Suppressor macrophage treated with lipopolysaccharide for 4 hours (primary cell): Measurements from ENCODE around the gene TOR1B.
"Not testable (repeated sequence)": the region's sequence is repeated elsewhere in the genome, so short reads cannot be mapped to it uniquely, and the experiment has no call there.

Experiments
- DNase-seq: peaks from one replicate; pipeline ENCODE4 v3.0.0-alpha.2; 2020

Gene TOR1B

DNA sequence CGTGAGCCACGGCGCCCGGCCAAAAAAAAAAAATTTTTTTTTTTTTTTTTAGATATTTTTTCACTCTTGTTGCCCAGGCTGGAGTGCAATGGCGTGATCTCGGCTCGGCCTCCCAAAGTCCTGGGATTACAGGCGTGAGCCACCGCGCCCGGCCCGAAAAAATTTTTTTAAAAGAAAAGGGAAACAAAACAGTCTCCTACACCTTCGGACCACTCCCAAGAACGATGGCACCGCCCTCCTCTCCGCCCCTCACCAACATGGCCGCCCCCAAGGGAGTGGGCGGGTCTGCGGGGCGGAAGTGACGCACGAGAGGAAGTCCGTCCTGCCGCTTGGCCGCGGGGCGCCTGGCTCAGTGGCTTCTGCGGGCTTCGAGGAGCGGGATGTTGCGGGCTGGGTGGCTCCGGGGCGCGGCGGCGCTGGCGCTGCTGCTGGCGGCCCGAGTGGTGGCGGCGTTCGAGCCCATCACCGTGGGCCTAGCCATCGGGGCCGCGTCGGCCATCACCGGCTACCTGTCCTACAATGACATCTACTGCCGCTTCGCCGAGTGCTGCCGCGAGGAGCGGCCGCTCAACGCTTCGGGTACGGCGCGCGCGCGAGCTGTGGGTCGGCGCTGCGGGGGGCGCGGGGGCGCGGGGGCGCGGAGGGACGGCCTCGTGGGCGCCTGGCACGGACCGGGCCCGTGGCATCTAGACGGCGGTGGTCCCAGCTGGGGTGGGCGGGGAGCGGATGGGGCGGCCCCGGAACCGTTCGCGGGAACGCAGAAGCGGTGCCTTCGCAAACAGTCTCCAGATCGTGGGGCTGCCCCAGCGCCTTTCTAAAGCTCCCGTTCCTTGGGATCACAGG is at the start of gene TOR1B:
Gene TOR1B, plus strand, starts transcription at position 352 of the 843 bp plus-strand sequence. Its CDS starts 29 bp downstream, at position 381.
- DNase-seq, result peak; percentile 97

- no peak for DNase-seq
Observed at GRCh38 chr9:129755151-129755550, 47.8 kb upstream of the TOR1B start.

DNA sequence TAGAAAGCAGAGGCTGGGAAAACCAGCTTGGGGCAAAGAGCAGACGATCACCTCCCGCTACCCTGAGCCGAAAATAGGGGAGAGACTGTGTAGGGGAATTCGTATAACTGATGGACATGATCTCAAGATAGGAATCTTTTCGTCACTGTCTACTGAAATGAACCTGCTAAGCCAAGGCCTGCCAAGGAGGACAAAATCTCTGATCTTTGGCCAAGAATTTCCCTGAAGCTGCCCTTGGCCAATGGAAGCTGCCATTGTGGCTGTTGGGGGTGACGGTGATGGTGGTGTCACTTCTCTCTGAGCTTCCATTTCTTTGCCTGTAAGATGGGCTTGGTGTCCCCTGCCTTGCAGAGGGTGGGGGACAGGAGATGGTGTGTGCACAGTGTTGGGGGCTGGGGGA is 46.8 kb upstream of the TOR1B start:
- no peak for DNase-seq

DNA sequence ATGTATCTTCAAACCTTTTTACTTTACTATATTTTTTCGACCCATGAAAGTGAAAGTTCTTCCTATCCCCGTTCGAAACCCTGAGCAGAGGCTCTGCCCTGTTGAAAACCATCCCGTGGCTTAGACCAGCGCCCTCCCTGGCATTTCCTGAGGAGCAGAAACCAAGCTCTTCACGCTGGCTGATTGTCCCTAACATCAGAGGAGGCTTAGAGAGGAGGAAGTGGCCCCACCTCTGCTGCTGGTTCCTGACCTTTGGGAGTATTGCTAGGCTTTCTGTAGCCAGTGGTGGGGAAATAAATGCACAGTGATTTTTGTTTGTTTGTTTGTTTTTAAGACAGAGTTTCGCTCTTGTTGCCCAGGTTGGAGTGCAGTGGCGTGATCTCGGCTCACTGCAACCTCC is 45.9 kb upstream of the TOR1B start:
- DNase-seq, result peak; percentile 89

DNA sequence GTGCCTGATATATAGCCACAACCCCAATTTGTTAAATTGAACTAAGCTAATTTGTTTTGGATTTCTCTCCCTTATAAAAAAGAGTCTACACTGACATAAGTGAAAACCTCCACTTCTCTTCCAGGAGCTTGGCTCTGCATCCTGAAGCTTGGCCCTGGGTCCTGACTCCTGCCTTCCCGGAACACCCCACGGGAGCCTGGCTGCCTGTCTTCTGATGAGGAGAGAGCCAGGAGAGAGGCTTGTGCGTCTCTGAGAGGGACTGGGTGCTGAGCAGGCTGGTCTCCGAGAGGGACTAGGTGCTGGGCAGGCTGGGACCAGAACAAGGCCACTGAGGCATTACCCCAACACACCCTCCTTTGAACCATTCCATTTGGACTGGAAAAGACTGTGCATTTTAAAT is 43.7 kb upstream of the TOR1B start:
- DNase-seq, result no peak

- DNase-seq, result no peak
Observed at GRCh38 chr9:129759804-129760502, 43.0 kb upstream of the TOR1B start.

- not testable (repeated sequence) for DNase-seq
Observed at GRCh38 chr9:129760784-129761183, 42.2 kb upstream of the TOR1B start.

- DNase-seq, result peak; percentile 64
Observed at GRCh38 chr9:129761293-129761900, 41.6 kb upstream of the TOR1B start.

GRCh38 chr9:129761901-129762369 is 41.0 kb upstream of the TOR1B start:
- DNase-seq, result no peak

- DNase-seq, result peak; percentile 87
Observed at GRCh38 chr9:129762370-129762984, 40.5 kb upstream of the TOR1B start.

DNA sequence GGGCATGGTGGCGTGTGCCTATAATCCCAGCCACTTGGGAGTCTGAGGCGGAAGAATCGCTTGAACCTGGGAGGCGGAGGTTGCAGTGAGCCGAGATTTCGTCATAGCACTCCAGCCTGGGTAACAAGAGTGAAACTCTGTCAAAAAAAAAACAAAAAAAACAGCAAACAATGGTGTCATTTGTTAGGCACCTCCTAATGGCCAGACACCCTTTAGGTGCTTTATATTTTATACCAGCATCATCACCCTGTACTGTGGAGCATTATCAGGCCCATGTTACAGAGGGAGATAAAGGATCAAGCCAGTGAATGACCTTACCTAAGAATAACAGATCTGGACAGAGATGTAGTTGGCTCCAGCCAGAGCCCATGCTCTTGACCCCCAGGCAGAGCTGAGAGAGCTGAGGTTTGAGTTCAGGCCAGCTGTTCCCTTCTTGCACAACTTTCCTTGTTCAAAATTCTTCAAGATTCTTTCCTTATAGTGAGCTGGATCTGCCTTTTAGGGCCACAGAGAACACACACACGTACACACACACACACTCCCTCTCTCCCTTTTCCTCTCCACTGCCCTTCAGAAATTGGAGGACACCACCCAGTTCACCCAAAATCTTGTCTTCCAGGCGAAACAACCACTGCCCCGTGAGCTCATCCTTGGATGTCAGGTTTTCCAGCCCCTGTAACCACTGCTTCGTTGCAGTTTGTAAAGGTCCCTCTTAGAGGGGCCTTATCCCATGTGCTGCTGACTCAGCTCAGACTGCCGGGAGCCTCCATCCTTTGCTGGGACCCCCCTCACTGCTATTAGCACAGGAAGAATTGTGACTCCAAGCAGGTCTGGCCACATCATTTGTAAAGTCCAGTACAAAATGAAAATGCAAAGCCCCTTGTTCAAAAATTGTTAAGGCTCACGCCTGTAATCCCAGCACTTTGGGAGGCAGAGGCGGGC is 39.7 kb upstream of the TOR1B start:
- peak; percentile 36 for DNase-seq

DNA sequence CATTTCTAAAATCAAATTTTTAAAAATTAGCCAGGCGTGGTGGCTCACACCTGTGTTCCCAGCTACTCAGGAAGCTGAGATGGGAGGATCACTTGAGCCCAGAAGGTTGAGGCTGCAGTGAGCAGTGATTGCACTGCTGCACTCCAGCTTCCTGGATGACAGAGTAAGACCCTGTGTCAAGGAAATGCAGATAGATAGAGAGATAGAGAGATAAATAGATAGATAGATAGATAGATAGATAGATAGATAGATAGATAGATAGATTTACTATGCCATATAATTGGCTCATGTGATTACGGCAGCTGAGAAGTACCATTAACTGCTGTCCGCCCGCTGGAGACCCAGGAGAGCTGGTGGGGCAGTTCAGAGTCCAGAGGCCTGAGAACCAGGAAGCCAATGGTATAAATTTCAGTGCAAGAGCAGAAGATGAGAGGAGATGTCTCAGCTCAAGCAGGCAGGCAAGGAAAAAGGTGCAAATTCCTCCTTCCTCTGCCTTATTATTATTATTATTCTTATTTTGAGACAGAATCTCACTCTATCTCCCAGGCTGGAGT is 37.1 kb upstream of the TOR1B start:
- DNase-seq, result no peak

DNA sequence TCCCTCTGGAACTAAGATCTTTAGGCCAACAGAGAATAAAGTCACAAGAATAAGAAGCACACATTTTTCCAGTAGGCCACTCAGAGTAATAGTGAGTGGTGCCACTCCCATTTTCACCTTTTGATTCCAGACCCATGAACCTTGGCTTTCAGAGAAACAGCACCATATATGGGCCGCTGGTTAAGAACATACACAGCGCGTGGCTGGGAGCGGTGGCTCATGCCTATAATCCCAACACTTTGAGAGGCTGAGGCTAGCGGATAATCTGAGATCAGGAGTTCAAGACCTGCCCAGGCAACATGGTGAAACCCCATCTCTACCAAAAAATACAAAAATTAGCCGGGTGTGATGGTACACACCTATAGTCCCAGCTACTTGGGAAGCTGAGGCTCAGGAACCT is 34.5 kb upstream of the TOR1B start:
- no peak for DNase-seq

DNA sequence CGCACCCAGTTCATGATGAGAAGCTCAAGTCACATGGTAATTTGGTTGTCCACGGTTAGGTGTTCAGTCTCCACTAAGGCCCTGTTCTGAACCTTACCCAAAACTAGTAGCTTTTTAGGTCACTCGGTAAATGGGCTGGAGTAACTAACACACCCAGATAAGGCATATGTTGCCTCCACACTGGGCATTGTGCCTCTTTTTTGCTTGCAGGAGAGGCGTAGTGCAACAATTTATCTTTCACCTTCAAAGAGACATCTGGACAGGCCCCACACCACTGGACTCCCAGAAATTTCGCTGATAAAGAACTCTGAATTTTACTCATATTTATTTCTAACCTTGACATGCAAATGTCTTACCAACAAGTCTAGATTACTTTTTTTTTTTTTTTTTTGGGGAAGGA is 33.3 kb upstream of the TOR1B start:
- no peak for DNase-seq

DNA sequence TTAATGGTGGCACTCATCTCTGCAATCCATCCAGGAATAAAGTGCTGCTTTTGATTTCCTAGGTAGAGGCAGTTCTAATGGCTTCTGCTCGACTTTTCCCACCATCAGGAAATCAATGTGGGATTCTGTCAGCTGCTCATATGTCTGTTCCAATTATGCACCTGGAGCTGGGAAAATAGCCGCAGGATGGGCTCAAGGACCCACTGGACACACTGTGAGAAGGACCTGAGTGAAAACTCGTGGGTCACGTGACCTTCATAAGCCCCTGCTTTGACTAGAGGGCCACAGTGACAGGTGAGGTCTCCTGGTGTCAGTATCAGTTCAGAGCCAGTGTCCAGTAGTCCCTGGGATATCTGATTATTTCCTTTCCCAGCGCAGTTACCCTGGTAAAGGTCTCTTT is 32.2 kb upstream of the TOR1B start:
- DNase-seq, result no peak

DNA sequence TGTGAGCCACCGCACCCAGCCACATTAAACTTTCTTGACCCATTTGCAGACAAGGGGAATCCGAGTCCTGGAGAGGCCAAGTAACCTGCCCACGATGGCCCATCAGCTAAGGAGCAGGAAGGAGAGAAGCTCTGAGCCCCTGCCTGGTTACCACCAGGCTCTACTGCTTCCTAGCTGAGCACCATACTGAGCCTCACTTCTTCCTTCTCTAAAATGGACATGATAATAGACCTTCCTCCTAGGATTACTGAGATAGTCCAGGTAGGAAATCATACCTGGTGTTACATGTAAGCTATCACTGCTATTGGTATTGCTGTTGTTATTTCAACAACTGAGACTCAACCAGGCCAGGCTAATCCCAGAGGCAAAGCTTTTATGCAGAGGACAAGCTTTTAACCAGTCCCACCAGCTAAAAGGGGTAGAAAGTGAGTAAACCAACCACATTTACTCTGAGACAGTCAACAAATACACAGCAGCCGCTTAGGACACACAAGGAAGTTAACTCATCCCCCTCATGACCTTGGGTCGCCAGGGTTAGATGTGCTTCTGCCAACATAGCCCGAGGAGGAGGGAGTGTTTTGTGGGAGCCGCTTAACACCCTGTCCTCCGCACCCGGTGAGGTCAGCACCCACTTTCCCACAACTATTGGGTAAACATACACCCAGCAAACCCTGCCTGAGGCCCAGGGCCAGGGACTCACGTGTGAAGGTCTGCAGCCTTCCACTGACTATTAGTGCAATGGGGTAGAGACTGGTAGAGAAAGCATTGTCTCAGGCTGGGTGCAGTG is 29.5 kb upstream of the TOR1B start:
- DNase-seq, result peak; percentile 97

GRCh38 chr9:129774791-129775447 is 28.1 kb upstream of the TOR1B start:
- no peak for DNase-seq

DNA sequence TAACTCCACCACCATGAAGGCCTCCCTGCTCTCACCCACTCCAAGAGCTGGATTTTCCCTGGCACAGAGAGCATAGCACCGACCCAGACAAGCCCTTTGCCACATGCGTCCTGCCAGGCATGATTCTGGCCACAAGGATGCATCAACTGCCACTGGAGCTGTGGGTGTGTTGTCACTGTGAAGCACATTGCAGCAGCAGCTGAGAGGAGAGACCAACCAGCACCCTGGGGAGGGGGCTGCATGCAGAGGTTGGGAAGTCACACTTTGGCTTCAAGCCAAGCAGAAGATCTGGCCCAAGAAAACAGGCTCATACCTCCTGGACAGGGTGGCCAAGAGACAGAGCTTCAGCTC is 27.6 kb upstream of the TOR1B start:
- peak; percentile 21 for DNase-seq

DNA sequence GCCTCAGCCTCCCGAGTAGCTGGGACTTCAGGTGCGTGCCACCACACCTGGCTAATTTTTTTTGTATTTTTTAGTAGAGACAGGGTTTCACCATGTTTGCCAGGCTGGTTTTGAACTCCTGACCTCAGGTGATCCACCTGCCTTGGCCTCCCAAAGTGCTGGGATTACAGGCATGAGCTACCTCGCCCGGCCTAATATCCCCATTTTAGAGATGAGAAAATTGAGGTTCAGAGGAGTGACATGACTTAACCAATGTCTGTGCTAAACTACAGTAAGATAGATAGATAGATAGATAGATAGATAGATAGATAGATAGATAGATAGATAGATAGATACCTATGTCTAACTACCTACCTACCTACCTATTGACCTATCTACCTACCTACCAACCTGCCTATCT is 26.9 kb upstream of the TOR1B start:
- DNase-seq, result not testable (repeated sequence)

DNA sequence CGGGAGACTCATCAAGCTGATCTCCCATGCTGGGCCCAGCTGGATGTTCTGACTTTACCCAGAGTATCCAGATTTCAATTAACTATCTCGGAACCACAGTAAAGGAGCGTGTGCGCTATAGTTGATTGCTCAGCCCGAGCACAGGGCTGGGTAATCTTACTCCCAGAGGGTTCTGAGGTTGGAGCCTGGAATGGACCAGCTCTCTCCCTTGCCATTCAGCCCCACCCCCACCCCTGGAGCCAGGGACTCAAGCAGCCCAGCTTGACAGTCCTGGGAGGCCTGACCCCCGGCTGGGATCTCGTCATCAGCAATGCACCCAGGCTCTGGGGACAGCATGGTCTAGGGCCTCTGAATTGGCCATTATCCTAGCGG is 26.4 kb upstream of the TOR1B start:
- DNase-seq, result no peak
